Subcutaneous adipose tissue (tissue), 4 donors: Measurements from ENCODE around the gene RSAD2. TPM values are rescaled to one million over a fixed set of nuclear protein-coding genes. Genes with fewer than 3 reads are reported as not detected.

Experiments
- total RNA-seq, 4 donors: library from RNA; depleted of rRNA; stranded (reverse); fragments of >200 nt; gene quantifications; one replicate each; pipeline ENCODE4 v1.1.0, GENCODE V29; 2016
- TF ChIP-seq, protein P1 (sequence below): fragments of 450-650 bp; IDR thresholded peaks from one replicate; pipeline ENCODE4 v1.5.1; 2016; ENCODE audit warnings: low read depth, mild to moderate bottlenecking, control low read depth, antibody characterized with exemption, moderate library complexity

The RSAD2 gene
- total RNA-seq: 10 to 100 TPM in 1 of 4 donors, 1 to 10 TPM in 3; 1.5 to 22.4 (median 4.9) TPM

DNA sequence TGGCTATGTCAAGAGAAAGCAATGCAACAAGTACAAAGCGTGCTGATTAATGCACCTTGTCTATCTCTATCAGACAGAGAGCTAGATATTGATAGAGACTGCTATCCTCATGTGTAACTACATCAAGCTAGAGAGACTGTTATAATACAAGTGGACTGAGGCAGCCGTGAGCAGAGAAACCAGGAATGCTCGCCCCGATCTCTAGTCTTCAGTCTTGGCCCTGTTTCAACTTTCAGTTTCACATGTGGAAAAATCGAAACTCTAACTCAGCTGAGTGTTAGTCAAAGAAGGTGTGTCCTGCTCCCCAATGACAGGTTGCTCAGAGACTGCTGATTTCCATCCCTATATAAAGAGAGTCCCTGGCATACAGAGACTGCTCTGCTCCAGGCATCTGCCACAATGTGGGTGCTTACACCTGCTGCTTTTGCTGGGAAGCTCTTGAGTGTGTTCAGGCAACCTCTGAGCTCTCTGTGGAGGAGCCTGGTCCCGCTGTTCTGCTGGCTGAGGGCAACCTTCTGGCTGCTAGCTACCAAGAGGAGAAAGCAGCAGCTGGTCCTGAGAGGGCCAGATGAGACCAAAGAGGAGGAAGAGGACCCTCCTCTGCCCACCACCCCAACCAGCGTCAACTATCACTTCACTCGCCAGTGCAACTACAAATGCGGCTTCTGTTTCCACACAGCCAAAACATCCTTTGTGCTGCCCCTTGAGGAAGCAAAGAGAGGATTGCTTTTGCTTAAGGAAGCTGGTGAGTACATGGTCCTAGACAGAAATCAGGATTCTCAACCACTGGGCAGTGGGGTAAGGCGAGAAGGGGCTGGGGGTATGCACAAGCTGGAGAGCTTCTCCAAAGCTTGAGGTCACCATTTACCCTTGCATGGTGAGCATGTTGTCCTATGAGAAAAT, at the start of gene RSAD2:
Gene RSAD2, plus strand, starts transcription at position 376 of the 903 bp plus-strand sequence. Its CDS starts 24 bp downstream, at position 400.
- TF ChIP-seq, protein P1, sequence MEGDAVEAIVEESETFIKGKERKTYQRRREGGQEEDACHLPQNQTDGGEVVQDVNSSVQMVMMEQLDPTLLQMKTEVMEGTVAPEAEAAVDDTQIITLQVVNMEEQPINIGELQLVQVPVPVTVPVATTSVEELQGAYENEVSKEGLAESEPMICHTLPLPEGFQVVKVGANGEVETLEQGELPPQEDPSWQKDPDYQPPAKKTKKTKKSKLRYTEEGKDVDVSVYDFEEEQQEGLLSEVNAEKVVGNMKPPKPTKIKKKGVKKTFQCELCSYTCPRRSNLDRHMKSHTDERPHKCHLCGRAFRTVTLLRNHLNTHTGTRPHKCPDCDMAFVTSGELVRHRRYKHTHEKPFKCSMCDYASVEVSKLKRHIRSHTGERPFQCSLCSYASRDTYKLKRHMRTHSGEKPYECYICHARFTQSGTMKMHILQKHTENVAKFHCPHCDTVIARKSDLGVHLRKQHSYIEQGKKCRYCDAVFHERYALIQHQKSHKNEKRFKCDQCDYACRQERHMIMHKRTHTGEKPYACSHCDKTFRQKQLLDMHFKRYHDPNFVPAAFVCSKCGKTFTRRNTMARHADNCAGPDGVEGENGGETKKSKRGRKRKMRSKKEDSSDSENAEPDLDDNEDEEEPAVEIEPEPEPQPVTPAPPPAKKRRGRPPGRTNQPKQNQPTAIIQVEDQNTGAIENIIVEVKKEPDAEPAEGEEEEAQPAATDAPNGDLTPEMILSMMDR: no peak

DNA sequence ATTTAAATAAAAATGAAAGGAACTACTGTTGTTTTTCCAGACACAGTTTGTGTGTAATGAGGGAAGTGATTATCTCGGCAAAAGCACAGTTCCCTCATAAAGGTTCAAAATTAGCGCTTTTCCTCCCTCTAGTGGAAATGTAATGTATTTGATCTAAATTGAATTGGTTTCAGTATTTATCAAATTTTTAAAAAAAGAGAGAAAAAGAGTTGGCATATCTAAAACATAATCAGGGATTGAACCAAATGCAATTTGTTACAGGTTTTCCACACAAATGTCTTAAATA, 49.3 kb upstream of the RSAD2 start:
- TF ChIP-seq, protein P1: no peak

DNA sequence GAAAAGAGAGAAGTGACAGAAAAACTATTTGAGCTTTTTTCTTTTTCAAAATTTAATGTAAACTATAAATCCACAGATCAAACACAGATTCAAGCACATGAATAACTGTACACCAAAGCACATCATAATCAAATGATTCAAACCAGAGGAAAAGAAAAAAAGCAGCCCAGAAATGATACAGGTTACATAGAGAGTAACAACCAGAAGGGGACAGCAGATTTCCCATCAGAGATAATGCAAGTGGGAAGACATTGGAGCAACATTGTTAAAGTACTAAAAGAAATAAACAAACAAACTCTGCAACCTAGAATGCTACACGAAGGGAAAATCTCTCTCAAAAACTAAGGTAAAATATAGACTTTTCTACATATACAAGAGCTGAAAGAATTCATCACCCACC, 46.3 kb upstream of the RSAD2 start:
- TF ChIP-seq, protein P1: no peak

GRCh38 chr2:6832596-6833299, 44.8 kb upstream of the RSAD2 start:
- TF ChIP-seq, protein P1: no peak

DNA sequence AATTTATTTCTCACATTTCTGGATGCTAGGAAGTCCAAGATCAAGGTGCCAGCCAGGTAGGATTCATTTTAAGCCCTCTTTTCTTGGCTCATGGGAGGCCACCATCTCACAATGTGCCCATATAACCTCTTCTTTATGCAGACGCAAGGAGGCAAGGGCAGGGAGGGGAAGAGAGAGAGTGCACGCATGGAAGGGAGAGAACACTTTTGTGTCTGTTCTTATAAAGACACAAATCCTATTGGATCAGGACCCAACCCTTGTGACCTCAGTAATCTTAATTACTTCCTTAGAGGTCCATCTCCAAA, 44.3 kb upstream of the RSAD2 start:
- TF ChIP-seq, protein P1: no peak

DNA sequence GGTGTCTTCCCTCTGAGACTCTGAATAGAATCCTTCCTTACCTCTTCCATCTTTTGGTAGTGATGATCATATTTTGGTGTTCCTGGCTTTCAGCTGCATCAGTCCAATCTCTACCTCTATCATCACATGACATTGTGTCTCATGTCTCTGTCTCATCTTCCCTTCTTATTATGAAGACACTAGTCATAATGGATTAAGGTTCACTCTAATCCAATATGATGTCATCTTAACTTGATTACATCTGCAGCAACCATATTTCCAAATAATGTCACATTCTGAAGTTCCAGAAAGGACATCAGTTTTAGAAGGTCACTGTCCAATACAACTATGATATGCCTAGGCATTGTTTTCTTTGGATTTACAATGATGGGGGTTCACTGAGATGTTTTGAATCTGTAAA, 43.4 kb upstream of the RSAD2 start:
- TF ChIP-seq, protein P1: no peak

DNA sequence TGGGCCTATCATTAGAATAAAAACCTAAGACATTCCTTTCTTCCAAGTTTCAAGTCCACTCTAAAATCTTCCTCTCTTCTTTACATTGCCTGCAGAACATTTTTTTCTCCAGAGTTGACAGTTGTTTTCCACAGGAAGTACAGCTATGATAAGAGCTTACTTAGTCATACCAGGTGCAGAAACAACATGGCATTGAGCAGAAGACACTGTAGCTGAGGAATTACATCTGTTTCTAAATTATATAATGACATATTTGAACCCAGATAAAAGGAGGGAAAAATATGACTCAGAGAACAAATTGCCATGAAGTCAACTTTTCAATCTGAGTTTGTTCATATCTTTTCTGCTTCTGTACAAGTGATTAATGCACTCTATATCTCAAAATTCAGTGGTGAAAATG, 42.1 kb upstream of the RSAD2 start:
- TF ChIP-seq, protein P1: no peak
